Measurements from ENCODE around the gene DCUN1D2. TPM values are rescaled to one million over a fixed set of nuclear protein-coding genes. Genes with fewer than 3 reads are reported as not detected.

Gene DCUN1D2
- total RNA-seq, 1 experiment from 2014 or later: 26.2 TPM

Small RNA genes lying within 50 kb of the gene (small RNA-seq; reads per million reads assigned to genes)
- gene RNU1-16P: 0.40 reads per million, percentile 3 among the genes with 10 or more reads in this experiment

Other genes starting within 250 kb of the DCUN1D2 start
- gene LAMP1, start 193.5 kb downstream of the DCUN1D2 start, total RNA-seq (2014; rRNA removed; shearing (Covaris generic); ENCODE audit: low replicate concordance): 28.4 and 29.7 TPM in 2 replicates
- not detected in 2 replicates for gene GRTP1, start 126.6 kb downstream of the DCUN1D2 start, total RNA-seq (2014; rRNA removed; shearing (Covaris generic); ENCODE audit: low replicate concordance)
- gene ADPRHL1, start 37.2 kb downstream of the DCUN1D2 start, total RNA-seq (2014; rRNA removed; shearing (Covaris generic); ENCODE audit: low replicate concordance): 8.9 and 10.2 TPM in 2 replicates
- gene TFDP1, start 94.0 kb upstream of the DCUN1D2 start, total RNA-seq (2014; rRNA removed; shearing (Covaris generic); ENCODE audit: low replicate concordance): 89.2 and 113 TPM in 2 replicates
- gene ATP4B, start 167.5 kb upstream of the DCUN1D2 start, total RNA-seq (2014; rRNA removed; shearing (Covaris generic); ENCODE audit: low replicate concordance): not detected in 2 replicates
- not detected in 2 replicates for gene GRK1, start 176.5 kb upstream of the DCUN1D2 start, total RNA-seq (2014; rRNA removed; shearing (Covaris generic); ENCODE audit: low replicate concordance)